ENCODE measurements around the gene TAAR6.

- TF ChIP-seq CTCF (IDR thresholded peaks at IDR 0.05): no peak
- TF ChIP-seq POLR2AphosphoS5 (IDR thresholded peaks at IDR 0.05): no peak
- TF ChIP-seq POLR2A (IDR thresholded peaks at IDR 0.05): no peak
- no peak for TF ChIP-seq EP300 (IDR thresholded peaks at IDR 0.05)
Observed at GRCh38 chr6:132614554-132614953, 44.4 kb downstream of the TAAR6 start.

All from sigmoid colon (tissue), 4 donors.